ENCODE measurements around the gene STH.

The STH gene

DNA sequence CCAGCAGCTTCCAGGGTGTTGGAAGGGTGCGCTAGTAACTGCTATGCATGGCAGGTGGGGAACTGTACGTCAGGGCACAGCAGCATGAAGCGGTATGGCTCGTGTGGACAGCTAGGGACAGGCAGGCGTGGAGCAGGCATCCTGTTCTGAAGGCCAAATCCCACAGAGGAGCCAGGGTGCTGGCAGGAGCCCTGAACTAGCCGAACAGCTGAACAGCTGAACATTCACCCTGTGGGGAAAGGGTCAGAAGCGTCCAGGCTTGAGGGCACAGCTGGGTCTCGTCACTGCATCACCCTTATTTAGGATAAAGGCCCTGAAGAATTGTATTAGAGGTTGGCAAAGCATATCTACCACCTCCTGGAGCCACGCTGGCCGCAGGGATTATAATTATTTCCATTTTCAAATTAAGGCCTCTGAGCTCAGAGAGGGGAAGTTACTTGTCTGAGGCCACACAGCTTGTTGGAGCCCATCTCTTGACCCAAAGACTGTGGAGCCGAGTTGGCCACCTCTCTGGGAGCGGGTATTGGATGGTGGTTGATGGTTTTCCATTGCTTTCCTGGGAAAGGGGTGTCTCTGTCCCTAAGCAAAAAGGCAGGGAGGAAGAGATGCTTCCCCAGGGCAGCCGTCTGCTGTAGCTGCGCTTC, 3.3 kb upstream of the STH start:
- Histone ChIP-seq H3K4me1 (no peaks in the 10 kb centered on the region), H3K4me3 (ENCODE audit: low read depth, low read length) (no peak overlapping the region), H3K27ac (no peak overlapping the region), H3K9ac (no peak overlapping the region), H2AFZ (no peak overlapping the region), H3K9me3 (ENCODE audit: control insufficient read depth, low read length) (no peaks in the 10 kb centered on the region), H3K79me2 (no peaks in the 10 kb centered on the region), H3K36me3 (ENCODE audit: control insufficient read depth, insufficient read depth, low read length) (no peaks in the 10 kb centered on the region), H3K27me3 (ENCODE audit: control insufficient read depth, insufficient read depth, low read length) (no peaks in the 10 kb centered on the region), H3K4me2 (ENCODE audit: low read length) (no peak overlapping the region)
- no peak for TF ChIP-seq CTCF (IDR thresholded peaks at IDR 0.05)

GRCh38 chr17:45996282-45996937, 2.6 kb upstream of the STH start:
- no peak for TF ChIP-seq CTCF (IDR thresholded peaks at IDR 0.05)
- no peak overlapping the region for H3K4me2 ChIP-seq (ENCODE audit: low read length)
- H2AFZ ChIP-seq: no peak overlapping the region
- no peaks in the 10 kb centered on the region for H3K79me2 ChIP-seq
- no peak overlapping the region for H3K9ac ChIP-seq
- no peak overlapping the region for H3K4me3 ChIP-seq (ENCODE audit: low read depth, low read length)
- H3K27me3 ChIP-seq (ENCODE audit: control insufficient read depth, insufficient read depth, low read length): no peaks in the 10 kb centered on the region
- H3K27ac ChIP-seq: no peak overlapping the region
- H3K4me1 ChIP-seq: no peaks in the 10 kb centered on the region
- no peaks in the 10 kb centered on the region for H3K36me3 ChIP-seq (ENCODE audit: control insufficient read depth, insufficient read depth, low read length)
- H3K9me3 ChIP-seq (ENCODE audit: control insufficient read depth, low read length): no peaks in the 10 kb centered on the region

- Histone ChIP-seq H3K27ac (no peak overlapping the region), H3K27me3 (ENCODE audit: control insufficient read depth, insufficient read depth, low read length) (no peaks in the 10 kb centered on the region), H3K9me3 (ENCODE audit: control insufficient read depth, low read length) (no peaks in the 10 kb centered on the region), H3K36me3 (ENCODE audit: control insufficient read depth, insufficient read depth, low read length) (no peaks in the 10 kb centered on the region), H3K9ac (no peak overlapping the region), H3K4me3 (ENCODE audit: low read depth, low read length) (no peak overlapping the region), H2AFZ (no peak overlapping the region), H3K79me2 (no peaks in the 10 kb centered on the region), H3K4me2 (ENCODE audit: low read length) (no peak overlapping the region), H3K4me1 (no peaks in the 10 kb centered on the region)
- no peak for TF ChIP-seq CTCF (IDR thresholded peaks at IDR 0.05)
Measured at GRCh38 chr17:45997166-45997565, 1.9 kb upstream of the STH start.

- no peak overlapping the region for H3K9ac ChIP-seq
- no peaks in the 10 kb centered on the region for H3K4me1 ChIP-seq
- no peak overlapping the region for H3K27ac ChIP-seq
- H3K4me2 ChIP-seq (ENCODE audit: low read length): no peak overlapping the region
- no peak for TF ChIP-seq CTCF (IDR thresholded peaks at IDR 0.05)
- H3K79me2 ChIP-seq: no peaks in the 10 kb centered on the region
- H3K27me3 ChIP-seq (ENCODE audit: control insufficient read depth, insufficient read depth, low read length): no peaks in the 10 kb centered on the region
- H3K4me3 ChIP-seq (ENCODE audit: low read depth, low read length): no peak overlapping the region
- H3K9me3 ChIP-seq (ENCODE audit: control insufficient read depth, low read length): no peaks in the 10 kb centered on the region
- H3K36me3 ChIP-seq (ENCODE audit: control insufficient read depth, insufficient read depth, low read length): no peaks in the 10 kb centered on the region
- no peak overlapping the region for H2AFZ ChIP-seq
Measured at GRCh38 chr17:45997624-45998023, 1.4 kb upstream of the STH start.

GRCh38 chr17:45999900-46000290, 845 bp downstream of the STH start:
- no peak overlapping the region for H3K9ac ChIP-seq
- peaks cover 9% of the 10 kb centered on the region for H3K4me1 ChIP-seq
- H3K9me3 ChIP-seq (ENCODE audit: control insufficient read depth, low read length): no peaks in the 10 kb centered on the region
- H3K36me3 ChIP-seq (ENCODE audit: control insufficient read depth, insufficient read depth, low read length): no peaks in the 10 kb centered on the region
- H3K79me2 ChIP-seq: no peaks in the 10 kb centered on the region
- no peak overlapping the region for H3K4me2 ChIP-seq (ENCODE audit: low read length)
- no peak overlapping the region for H3K27ac ChIP-seq
- H3K4me3 ChIP-seq (ENCODE audit: low read depth, low read length): no peak overlapping the region
- H2AFZ ChIP-seq: no peak overlapping the region
- TF ChIP-seq CTCF (IDR thresholded peaks at IDR 0.05): no peak
- no peaks in the 10 kb centered on the region for H3K27me3 ChIP-seq (ENCODE audit: control insufficient read depth, insufficient read depth, low read length)
